Colonic mucosa (tissue), 4 donors: ENCODE data around the gene FGF14. TPM values are rescaled to one million over a fixed set of nuclear protein-coding genes. Genes with fewer than 3 reads are reported as not detected.

Experiments
- DNase-seq: peaks from one replicate; pipeline ENCODE4 v3.0.0-alpha.2; 2020
- H3K27ac ChIP-seq: fragments of 200-600 bp; one replicate; pipeline ENCODE4 v1.8.0; 2021
- H3K27me3 ChIP-seq: fragments of 200-600 bp; one replicate; pipeline ENCODE4 v1.8.0; 2021
- H3K36me3 ChIP-seq: fragments of 200-600 bp; one replicate; pipeline ENCODE4 v1.8.0; 2021
- H3K4me1 ChIP-seq: fragments of 200-600 bp; one replicate; pipeline ENCODE4 v1.8.0; 2021; ENCODE audit warnings: mild to moderate bottlenecking
- H3K4me3 ChIP-seq: fragments of 200-600 bp; one replicate; pipeline ENCODE4 v1.8.0; 2021
- H3K9ac ChIP-seq, 2 donors: one replicate each; pipeline ENCODE4 v1.7.0; 2013; ENCODE audit warnings: control low read depth in 2 of 2, low read depth in 2 of 2, low read length in 2 of 2
- H3K9me3 ChIP-seq: fragments of 200-600 bp; one replicate; pipeline ENCODE4 v1.8.0; 2021
- CTCF ChIP-seq: fragments of 200-600 bp; IDR thresholded peaks from one replicate; pipeline ENCODE4 v1.8.0; 2022; ENCODE audit warnings: antibody characterized with exemption, mild to moderate bottlenecking
- intact Hi-C: fragments of 100-400 bp; cut with DNase I; formaldehyde crosslinking; loops from one replicate; pipeline ENCODE4 v1.14.1; 2022
- total RNA-seq, 2 donors: library from RNA; stranded (reverse); fragmentation: NEBNext Ultra II Directional in 1 of 2; extraction: Animal tissue kit (Norgen Biotek cat#: 25700) in 1 of 2; gene quantifications; one replicate each; pipeline ENCODE4 v1.2.1, GENCODE V29; 2021
- donor health status: healthy.
- donor health status: DM: no; HTN: no; CAD: no.
- donor health status: DM: no; HTN: no; CAD: no.

FGF14 gene
- total RNA-seq, 2 donors from 2014 or later: 0.62 to 0.85 TPM

- Histone ChIP-seq H3K4me1 (no peaks in the 10 kb centered on the region), H3K9ac (no peak overlapping the region), H3K27me3 (no peaks in the 10 kb centered on the region), H3K9me3 (no peaks in the 10 kb centered on the region), H3K27ac (no peak overlapping the region), H3K36me3 (no peaks in the 10 kb centered on the region), H3K4me3 (no peak overlapping the region)
- no peak for TF ChIP-seq CTCF
- no peak for DNase-seq
- intact Hi-C loops: no loop called here
Measured at GRCh38 chr13:101866889-101867581, 534.8 kb downstream of the FGF14 start.

- intact Hi-C loops: no loop called here
- Histone ChIP-seq H3K27me3 (no peaks in the 10 kb centered on the region), H3K27ac (no peak overlapping the region), H3K4me1 (no peaks in the 10 kb centered on the region), H3K9me3 (no peaks in the 10 kb centered on the region), H3K4me3 (no peak overlapping the region), H3K36me3 (no peaks in the 10 kb centered on the region), H3K9ac (no peak overlapping the region)
- TF ChIP-seq CTCF: no peak
- DNase-seq: no peak
Measured at GRCh38 chr13:101858860-101859259, 543.0 kb downstream of the FGF14 start.

GRCh38 chr13:101846701-101847100, 555.1 kb downstream of the FGF14 start:
- H3K27me3 ChIP-seq: no peaks in the 10 kb centered on the region
- H3K4me3 ChIP-seq: no peak overlapping the region
- H3K27ac ChIP-seq: no peak overlapping the region
- no peak for DNase-seq
- no peaks in the 10 kb centered on the region for H3K9me3 ChIP-seq
- intact Hi-C loops: no loop called here
- TF ChIP-seq CTCF: no peak
- no peak overlapping the region for H3K9ac ChIP-seq
- no peaks in the 10 kb centered on the region for H3K4me1 ChIP-seq
- H3K36me3 ChIP-seq: no peaks in the 10 kb centered on the region

GRCh38 chr13:101846249-101846648, 555.6 kb downstream of the FGF14 start:
- H3K4me1 ChIP-seq: no peaks in the 10 kb centered on the region
- DNase-seq: no peak
- no peak overlapping the region for H3K9ac ChIP-seq
- TF ChIP-seq CTCF: no peak
- intact Hi-C loops: no loop called here
- no peaks in the 10 kb centered on the region for H3K27me3 ChIP-seq
- no peak overlapping the region for H3K4me3 ChIP-seq
- no peaks in the 10 kb centered on the region for H3K36me3 ChIP-seq
- no peaks in the 10 kb centered on the region for H3K9me3 ChIP-seq
- H3K27ac ChIP-seq: no peak overlapping the region

GRCh38 chr13:101845245-101846020, 556.4 kb downstream of the FGF14 start:
- Histone ChIP-seq H3K9me3 (no peaks in the 10 kb centered on the region), H3K9ac (no peak overlapping the region), H3K4me3 (no peak overlapping the region), H3K36me3 (no peaks in the 10 kb centered on the region), H3K27me3 (no peaks in the 10 kb centered on the region), H3K27ac (no peak overlapping the region), H3K4me1 (no peaks in the 10 kb centered on the region)
- intact Hi-C loops: no loop called here
- no peak for DNase-seq
- no peak for TF ChIP-seq CTCF
